Measurements from ENCODE around the gene USHBP1.

USHBP1 gene

DNA sequence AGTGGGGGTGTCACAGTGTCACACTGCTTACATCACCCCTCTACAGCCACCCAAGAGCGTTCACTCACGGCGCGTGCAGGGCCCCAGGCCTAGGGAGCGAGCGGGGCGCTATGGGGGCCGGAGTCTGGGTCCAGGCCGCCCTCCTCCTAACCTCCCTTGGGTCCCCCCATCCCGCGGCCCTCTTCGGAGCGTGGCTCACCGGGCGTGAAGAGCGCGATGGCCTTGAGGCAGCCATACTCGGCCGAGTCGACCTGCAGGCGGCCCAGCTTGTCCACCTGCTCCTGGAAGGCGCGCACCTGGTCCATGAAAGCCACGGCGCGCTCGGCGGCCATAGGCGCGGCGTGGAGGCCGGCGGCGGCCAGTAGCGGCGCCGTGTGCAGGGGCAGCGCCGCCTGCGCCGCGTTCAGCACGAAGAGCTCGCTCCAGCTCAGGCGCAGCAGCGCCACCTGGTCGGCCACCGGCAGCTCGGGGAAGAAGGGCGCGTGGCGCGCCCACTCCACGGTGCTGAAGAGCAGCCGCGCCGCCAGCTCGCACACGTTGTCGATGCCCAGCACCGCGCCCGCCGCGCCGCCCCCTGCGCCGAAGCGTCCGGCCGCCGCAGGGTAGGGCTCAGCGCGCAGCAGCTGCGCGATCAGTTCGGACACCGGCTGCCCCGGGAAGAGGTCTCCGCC lies 29.1 kb downstream of the USHBP1 start:
- peak; percentile 87 for TF ChIP-seq CTCF (IDR thresholded peaks at IDR 0.05; ENCODE audit: extremely low read depth, missing control alignments)
- peak; percentile 89 for DNase-seq (ENCODE audit: low spot score)

- peak; percentile 87 for DNase-seq (ENCODE audit: low spot score)
- no peak for TF ChIP-seq CTCF (IDR thresholded peaks at IDR 0.05; ENCODE audit: extremely low read depth, missing control alignments)
These were observed 29.6 kb downstream of the USHBP1 start for GRCh38 chr19:17234911-17235299.

DNA sequence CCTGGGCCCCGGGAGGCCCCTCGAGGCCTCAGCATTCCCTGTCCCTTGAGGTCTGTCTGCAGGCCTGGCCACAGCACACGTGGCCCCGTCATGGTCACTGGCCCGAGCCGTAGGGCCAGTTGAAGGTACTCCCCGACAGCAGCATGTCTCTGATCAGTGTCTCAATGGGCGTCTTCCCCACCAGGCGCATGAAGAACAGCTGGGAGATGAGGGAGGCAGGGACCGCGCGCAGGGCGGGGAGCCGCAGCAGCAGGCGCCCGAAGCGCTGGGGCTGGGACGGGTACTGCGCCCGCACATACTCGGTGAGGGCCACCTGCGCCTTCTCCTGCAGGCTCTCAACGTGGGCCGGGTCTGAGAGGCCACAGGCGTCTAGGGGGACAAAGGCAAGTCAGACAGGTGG lies 32.3 kb downstream of the USHBP1 start:
- no peak for TF ChIP-seq CTCF (IDR thresholded peaks at IDR 0.05; ENCODE audit: extremely low read depth, missing control alignments)
- DNase-seq (ENCODE audit: low spot score) = no peak

- TF ChIP-seq CTCF (IDR thresholded peaks at IDR 0.05; ENCODE audit: extremely low read depth, missing control alignments) = no peak
These were observed 34.7 kb downstream of the USHBP1 start for GRCh38 chr19:17229890-17230289.

GRCh38 chr19:17227798-17228367 lies 36.7 kb downstream of the USHBP1 start:
- TF ChIP-seq CTCF (IDR thresholded peaks at IDR 0.05; ENCODE audit: extremely low read depth, missing control alignments) = no peak
- DNase-seq (ENCODE audit: low spot score) = no peak

More at GRCh38 chr19:17229890-17230289, 34.7 kb downstream of the USHBP1 start:
- DNase-seq (ENCODE audit: low spot score) = no peak

GRCh38 chr19:17226002-17226933 lies 38.3 kb downstream of the USHBP1 start, which contains the start of gene OCEL1:
OCEL1 (plus strand) TSS chr19:17226226; CDS start chr19:17226248, 22 bp downstream.
- TF ChIP-seq CTCF (IDR thresholded peaks at IDR 0.05; ENCODE audit: extremely low read depth, missing control alignments) = no peak
- DNase-seq (ENCODE audit: low spot score) = peak; percentile 96

GRCh38 chr19:17225053-17225452 lies 39.5 kb downstream of the USHBP1 start:
- no peak for DNase-seq (ENCODE audit: low spot score)
- no peak for TF ChIP-seq CTCF (IDR thresholded peaks at IDR 0.05; ENCODE audit: extremely low read depth, missing control alignments)

Data from GM20000 (cell line).